ENCODE measurements around the gene ELFN1.

The ELFN1 gene

DNA sequence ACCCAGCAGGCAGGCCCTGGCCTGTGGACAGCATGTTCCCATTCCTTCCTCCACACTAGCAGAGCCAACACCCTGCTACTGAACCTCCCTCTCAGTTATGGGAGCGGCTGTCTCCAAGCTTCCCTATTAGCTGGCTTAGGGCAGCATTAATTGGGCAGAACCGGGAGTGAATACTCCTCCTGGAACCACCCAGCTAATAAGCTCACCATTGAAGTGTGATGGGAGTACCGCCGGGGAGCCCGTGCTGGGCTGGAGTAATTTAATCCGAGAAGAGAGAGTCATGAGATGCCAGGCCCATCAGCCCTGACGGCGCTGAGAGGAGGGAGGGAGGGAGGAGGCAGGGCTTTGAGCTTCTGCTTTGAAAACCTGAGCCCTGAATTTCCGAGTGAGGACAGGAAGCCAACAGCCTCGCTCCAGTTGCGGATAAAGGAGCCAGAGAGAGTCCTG, 31.8 kb upstream of the ELFN1 start:
- Mint-ChIP-seq H3K4me3 (no peak overlapping the region), H3K27ac (no peak overlapping the region), H3K27me3 (peaks cover 19% of the 10 kb centered on the region), H3K4me1 (ENCODE audit: low read depth) (no peaks in the 10 kb centered on the region), H3K36me3 (ENCODE audit: low read depth) (no peaks in the 10 kb centered on the region), H3K9me3 (peaks cover 28% of the 10 kb centered on the region)
- intact Hi-C loops (cut with micrococcal nuclease), result no loop called here

DNA sequence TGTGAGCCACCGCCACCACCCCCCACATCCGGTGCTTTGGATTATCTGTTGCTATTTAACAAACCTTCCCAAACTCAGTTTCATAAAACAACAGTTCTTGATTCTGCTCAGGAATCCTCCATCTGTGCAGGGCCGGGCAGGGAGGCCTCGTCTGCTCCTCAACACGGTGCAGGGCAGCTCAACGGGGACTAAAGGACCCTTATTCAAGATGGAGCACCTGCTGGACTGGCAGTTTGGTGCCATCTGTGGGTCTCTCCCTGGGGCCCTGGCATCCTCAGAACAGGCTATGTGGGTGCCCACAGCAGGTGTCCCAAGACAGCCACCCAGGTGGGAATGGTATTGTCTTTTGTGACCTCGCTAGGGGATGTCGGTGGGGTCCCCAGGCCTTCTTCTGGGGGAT, 31.0 kb upstream of the ELFN1 start:
- no peak overlapping the region for H3K4me3 Mint-ChIP-seq
- no peaks in the 10 kb centered on the region for H3K4me1 Mint-ChIP-seq (ENCODE audit: low read depth)
- peaks cover 26% of the 10 kb centered on the region for H3K9me3 Mint-ChIP-seq
- intact Hi-C loops (cut with micrococcal nuclease), result no loop called here
- H3K36me3 Mint-ChIP-seq (ENCODE audit: low read depth), result no peaks in the 10 kb centered on the region
- H3K27me3 Mint-ChIP-seq, result peaks cover 23% of the 10 kb centered on the region
- H3K27ac Mint-ChIP-seq, result no peak overlapping the region

DNA sequence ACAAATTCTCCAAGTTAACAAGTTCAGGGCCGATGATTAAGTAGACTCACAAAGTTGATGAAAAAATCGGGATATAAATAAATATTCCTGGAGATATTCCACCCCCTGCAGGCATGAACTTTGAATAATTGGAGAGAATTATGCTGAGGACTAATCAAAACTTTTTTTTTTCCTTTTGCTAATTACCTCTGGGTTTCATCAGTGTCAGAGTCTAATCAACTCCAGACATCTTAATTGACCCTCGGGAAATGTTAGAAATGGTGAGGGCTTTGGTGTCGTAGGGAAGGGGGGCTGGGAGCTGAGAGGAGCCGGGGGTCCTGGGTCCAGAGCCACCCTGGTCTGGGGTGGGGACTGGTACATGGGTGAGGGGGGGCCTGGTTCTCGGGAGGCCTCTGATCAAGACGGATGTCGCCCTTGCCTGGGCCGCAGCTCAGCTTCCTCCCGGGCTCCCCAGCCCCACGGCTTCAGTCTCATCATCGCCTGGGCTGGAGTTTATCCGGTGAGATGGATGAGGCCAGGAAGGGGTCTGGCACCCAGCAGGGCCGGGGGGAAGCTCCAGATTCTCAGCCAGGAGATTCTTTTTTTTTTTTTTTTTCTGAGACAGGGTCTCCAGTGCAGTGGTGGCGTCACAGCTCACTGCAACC, 30.4 kb upstream of the ELFN1 start:
- no peak overlapping the region for H3K4me3 Mint-ChIP-seq
- peaks cover 20% of the 10 kb centered on the region for H3K27me3 Mint-ChIP-seq
- no peak overlapping the region for H3K27ac Mint-ChIP-seq
- no peaks in the 10 kb centered on the region for H3K36me3 Mint-ChIP-seq (ENCODE audit: low read depth)
- H3K9me3 Mint-ChIP-seq, result peaks cover 21% of the 10 kb centered on the region
- no peaks in the 10 kb centered on the region for H3K4me1 Mint-ChIP-seq (ENCODE audit: low read depth)
- intact Hi-C loops (cut with micrococcal nuclease), result no loop called here

DNA sequence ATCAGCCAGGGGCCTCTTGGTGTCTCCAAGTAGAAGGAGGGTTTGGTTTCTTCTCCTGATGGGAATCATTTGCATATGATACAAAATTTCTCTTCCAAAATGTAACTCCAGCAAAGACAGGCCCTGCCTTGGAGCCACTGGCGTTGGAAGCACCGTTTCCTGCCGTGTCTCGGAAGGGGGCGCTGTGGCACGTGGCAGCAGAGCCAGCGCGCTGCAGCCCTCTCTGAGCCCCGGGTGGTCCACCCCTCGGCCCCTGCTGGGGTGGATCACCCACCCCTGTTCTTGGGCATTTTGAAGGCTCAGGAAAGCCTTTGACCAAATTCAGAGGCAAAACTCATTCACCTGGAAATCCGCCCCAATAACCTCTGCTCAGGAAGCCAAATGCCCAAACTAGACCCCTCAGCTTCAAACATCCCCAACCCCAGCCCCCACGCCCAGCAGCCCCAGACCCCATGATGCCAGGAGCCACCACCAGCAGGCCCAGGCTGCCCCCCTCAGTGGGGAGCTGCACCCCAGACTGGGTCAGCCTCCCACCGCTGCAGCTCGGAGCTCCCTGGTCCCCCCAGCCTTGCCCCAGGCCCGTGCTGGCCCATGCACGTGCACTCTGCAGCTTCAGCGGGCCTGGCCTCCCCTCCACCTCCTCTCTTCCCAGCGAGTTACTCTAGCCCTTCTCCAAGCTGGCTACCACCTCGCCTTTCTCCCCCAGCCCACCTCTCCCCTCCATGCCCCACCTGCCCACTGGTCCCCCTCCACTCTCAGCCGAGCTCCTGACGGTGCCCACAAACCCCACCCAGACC, 29.5 kb upstream of the ELFN1 start:
- Mint-ChIP-seq H3K27me3 (peaks cover 20% of the 10 kb centered on the region), H3K4me1 (ENCODE audit: low read depth) (no peaks in the 10 kb centered on the region), H3K9me3 (peaks cover 16% of the 10 kb centered on the region), H3K36me3 (ENCODE audit: low read depth) (no peaks in the 10 kb centered on the region), H3K27ac (no peak overlapping the region), H3K4me3 (no peak overlapping the region)
- intact Hi-C loops (cut with micrococcal nuclease), result no loop called here

DNA sequence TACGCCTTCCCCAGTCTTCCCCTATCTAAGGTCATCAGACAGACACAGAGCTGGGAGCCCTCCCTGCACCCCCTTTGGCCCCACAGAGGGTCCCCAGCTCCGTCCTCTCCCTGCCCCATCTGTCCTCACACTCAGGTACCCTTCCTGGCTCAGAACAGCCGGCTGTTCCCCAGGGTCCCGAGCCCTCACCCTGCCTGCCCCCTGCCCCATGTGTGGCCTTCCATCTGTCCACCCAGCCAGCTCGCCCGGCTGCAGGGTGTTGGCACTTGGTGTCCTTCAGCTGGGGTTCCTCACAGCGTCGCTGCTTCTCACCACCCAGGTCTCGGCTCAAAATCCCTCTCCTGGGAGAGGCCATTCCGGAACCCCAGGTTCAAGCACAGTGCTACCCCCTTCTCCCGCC, 28.9 kb upstream of the ELFN1 start:
- Mint-ChIP-seq H3K4me3 (no peak overlapping the region), H3K27ac (no peak overlapping the region), H3K27me3 (peaks cover 20% of the 10 kb centered on the region), H3K9me3 (peaks cover 10% of the 10 kb centered on the region), H3K4me1 (ENCODE audit: low read depth) (no peaks in the 10 kb centered on the region), H3K36me3 (ENCODE audit: low read depth) (no peaks in the 10 kb centered on the region)
- intact Hi-C loops (cut with micrococcal nuclease), result no loop called here

DNA sequence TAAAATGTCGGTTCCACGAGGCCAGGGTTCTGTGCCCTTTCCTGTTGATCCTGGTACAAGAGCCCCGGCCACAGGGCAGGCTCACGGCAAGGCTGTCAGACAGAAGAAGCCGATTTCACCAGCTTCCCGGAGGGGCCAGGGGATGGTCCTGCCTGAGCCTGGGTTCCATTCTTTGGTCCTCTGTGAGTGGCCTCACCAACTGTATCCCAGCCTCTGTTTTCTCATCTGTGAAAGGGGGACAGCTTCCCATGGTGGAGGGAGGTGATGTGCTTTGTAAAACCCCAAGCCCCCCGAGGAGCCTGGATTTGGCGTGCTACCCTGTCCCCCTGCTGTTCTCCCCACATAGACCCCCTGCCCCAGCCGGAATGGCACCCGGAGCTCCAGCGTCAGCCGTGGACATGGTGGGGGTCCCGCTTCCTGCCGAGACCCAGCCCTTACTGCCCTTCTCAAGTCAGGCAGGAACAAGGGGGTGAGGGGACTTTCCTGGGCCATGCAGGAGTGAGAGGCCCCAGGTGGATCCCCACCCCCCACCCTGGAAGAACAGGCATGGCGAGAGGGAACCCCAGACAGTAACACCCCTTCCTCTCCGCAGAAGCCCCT, 28.3 kb upstream of the ELFN1 start:
- Mint-ChIP-seq H3K4me1 (ENCODE audit: low read depth) (no peaks in the 10 kb centered on the region), H3K4me3 (no peak overlapping the region), H3K36me3 (ENCODE audit: low read depth) (no peaks in the 10 kb centered on the region), H3K27me3 (peaks cover 20% of the 10 kb centered on the region), H3K27ac (no peak overlapping the region), H3K9me3 (peaks cover 9% of the 10 kb centered on the region)
- intact Hi-C loops (cut with micrococcal nuclease), result no loop called here

DNA sequence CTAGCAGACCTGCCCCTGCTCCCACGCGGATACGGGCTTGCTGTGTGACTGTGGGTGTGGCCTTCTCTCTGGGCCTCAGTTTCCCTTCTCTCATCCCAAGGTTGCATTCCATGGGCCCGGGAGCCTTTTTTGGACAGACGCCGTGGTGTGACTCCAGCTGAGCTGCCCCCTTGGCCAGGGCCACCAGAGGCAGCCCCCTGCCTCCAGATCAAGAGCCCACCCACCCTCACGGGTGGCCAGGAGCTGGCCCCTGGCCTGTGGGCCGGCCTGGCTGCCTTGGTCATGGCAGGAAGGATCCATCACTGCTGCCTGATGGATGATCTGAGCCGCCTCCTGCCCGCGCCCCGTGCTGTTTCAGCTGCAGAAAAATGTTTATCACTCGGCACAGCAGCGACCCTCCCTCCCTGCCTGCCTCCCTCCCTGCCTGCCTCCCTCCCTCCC, 27.8 kb upstream of the ELFN1 start:
- intact Hi-C loops (cut with micrococcal nuclease), result no loop called here
- Mint-ChIP-seq H3K27me3 (peaks cover 23% of the 10 kb centered on the region), H3K36me3 (ENCODE audit: low read depth) (no peaks in the 10 kb centered on the region), H3K4me1 (ENCODE audit: low read depth) (no peaks in the 10 kb centered on the region), H3K4me3 (no peak overlapping the region), H3K27ac (no peak overlapping the region), H3K9me3 (peaks cover 3% of the 10 kb centered on the region)

DNA sequence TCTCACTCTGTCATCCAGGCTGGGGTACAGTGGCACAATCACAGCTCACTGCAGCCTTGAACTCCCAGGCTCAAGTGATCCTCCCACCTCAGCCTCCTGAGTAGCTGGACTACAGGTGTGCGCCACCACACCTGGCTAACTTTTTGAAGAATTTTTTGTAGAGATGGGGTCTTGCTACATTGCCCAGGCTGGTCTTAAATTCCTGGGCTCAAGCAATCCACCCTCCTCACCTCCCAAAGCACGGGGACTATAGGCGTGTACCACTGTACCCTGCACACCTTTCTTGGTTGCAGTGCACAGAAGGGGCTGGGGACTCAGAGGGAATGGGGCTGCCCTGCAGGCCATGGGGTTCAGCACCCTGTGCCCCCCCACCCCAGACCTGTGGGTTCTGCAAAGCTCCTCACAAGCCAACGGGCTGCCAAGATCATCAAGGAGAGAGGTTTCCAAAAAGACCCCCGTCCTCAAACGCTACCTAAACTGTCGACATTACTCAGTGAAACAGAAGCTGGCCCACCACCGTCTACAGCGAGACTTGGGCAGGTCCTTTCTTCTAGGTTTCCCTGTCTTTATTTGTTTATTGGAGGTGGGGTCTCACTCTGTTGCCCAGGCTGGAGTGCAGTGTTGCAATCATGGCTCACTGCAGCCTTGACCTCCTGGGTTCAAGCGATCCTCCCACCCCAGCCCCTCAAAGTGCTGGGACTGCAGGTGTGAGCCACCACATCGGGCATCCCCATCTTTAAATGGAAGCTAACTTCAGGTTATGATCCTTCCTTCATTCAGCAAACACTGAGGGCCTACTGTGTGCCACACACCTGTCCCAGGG, 26.6 kb upstream of the ELFN1 start:
- Mint-ChIP-seq H3K4me3 (no peak overlapping the region), H3K27ac (no peak overlapping the region), H3K36me3 (ENCODE audit: low read depth) (no peaks in the 10 kb centered on the region), H3K4me1 (ENCODE audit: low read depth) (no peaks in the 10 kb centered on the region), H3K9me3 (no peaks in the 10 kb centered on the region), H3K27me3 (peaks cover 18% of the 10 kb centered on the region)
- intact Hi-C loops (cut with micrococcal nuclease), result no loop called here

DNA sequence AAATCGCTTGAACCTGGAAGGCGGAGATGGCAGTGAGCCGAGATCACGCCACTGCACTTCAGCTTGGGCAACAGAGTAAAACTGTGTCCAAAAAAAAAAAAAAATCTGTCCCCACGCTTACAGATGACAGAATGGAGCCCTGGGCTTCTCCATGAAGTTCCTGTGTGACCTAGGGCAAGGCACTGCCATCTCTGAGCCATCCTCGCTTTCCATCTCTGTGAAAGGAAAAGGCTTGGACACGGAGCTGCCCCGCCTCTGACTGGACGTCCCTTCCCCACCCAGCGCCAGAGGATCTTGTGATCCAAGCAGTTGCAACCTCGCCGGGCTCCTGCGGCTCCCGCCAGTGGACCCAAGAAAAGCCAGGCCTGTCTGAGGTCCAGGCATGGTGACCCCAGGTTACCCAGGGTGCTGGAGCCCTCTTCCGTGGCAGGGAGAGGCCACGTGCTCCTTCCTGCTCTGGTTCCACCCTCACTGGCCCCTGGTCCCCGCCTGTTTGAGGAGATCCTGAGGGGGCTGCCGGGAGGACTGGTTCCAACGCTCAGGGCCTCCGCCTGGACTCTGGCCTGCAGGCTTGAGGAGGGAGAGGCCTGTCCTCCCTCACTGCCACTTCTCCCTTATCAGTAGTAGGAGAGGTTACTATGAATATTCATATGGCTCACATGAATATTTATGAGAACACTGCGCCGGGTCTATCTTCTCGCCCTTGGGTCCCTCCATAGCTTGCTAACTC, 25.6 kb upstream of the ELFN1 start:
- Mint-ChIP-seq H3K27me3 (peaks cover 21% of the 10 kb centered on the region), H3K4me3 (no peak overlapping the region), H3K36me3 (ENCODE audit: low read depth) (no peaks in the 10 kb centered on the region), H3K9me3 (no peaks in the 10 kb centered on the region), H3K4me1 (ENCODE audit: low read depth) (no peaks in the 10 kb centered on the region), H3K27ac (no peak overlapping the region)
- intact Hi-C loops (cut with micrococcal nuclease), result no loop called here

DNA sequence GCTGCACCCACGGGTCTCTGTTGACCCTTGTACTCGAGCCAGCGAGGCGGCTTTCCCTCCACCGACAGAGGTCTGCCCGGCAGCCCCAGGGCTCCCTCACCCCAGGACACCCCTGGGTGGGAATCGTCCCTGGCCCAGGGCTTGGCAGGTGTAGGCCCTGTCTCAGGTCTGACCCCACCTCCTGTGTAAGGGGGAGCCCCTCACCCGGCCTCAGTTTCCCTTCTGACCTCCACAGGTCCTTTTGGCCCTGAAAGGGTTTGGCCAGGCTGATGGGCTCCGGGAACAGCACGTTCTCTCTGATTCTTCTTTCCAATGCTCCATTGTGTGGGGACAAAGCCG, 25.0 kb upstream of the ELFN1 start:
- H3K9me3 Mint-ChIP-seq, result no peaks in the 10 kb centered on the region
- peaks cover 20% of the 10 kb centered on the region for H3K27me3 Mint-ChIP-seq
- intact Hi-C loops (cut with micrococcal nuclease), result no loop called here
- H3K4me3 Mint-ChIP-seq, result no peak overlapping the region
- no peak overlapping the region for H3K27ac Mint-ChIP-seq
- H3K36me3 Mint-ChIP-seq (ENCODE audit: low read depth), result no peaks in the 10 kb centered on the region
- H3K4me1 Mint-ChIP-seq (ENCODE audit: low read depth), result no peaks in the 10 kb centered on the region

DNA sequence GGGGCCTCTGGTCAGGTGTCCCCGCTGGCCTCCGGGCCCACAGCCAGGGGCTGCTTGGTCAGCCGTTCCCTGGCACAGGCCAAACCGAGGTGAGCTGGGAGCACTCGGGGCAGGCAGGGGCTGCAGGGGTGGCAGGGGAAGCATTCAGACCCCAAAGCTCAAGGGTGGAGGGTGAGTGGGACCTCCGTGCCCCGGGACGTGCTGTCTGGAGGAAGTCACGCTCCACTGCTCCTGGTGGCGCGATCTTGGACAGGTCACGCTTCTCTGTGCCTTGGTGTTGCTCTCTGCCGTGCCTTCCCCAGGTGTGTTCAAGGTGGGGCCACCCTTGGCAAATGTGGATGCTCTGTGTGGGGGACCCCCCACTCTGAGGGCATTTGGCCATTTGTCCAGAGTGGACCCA, 24.6 kb upstream of the ELFN1 start:
- H3K27me3 Mint-ChIP-seq, result peaks cover 20% of the 10 kb centered on the region
- intact Hi-C loops (cut with micrococcal nuclease), result no loop called here
- H3K4me3 Mint-ChIP-seq, result no peak overlapping the region
- H3K27ac Mint-ChIP-seq, result no peak overlapping the region
- no peaks in the 10 kb centered on the region for H3K36me3 Mint-ChIP-seq (ENCODE audit: low read depth)
- H3K4me1 Mint-ChIP-seq (ENCODE audit: low read depth), result no peaks in the 10 kb centered on the region
- H3K9me3 Mint-ChIP-seq, result no peaks in the 10 kb centered on the region

DNA sequence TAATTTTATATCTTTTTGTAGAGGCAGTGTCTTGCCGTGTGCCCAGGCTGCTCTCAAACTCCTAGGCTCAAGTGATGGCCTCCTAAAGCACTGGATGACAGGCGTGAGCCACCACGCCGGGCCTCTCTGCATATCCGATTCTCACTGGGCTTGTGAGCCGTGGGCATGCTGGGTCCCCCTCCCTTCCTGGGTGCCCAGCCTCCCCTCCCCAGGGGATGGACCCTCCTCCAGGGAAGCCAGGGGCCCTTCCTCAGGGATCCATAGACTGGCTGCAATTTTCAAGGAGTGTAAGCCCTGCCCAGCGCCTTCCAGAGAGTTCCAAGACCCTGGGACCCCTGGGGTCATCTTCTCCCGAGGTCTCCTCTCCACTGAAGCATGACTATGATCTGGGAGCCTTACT, 23.7 kb upstream of the ELFN1 start:
- Mint-ChIP-seq H3K9me3 (no peaks in the 10 kb centered on the region), H3K4me1 (ENCODE audit: low read depth) (no peaks in the 10 kb centered on the region), H3K27ac (no peak overlapping the region), H3K4me3 (no peak overlapping the region), H3K27me3 (peaks cover 20% of the 10 kb centered on the region), H3K36me3 (ENCODE audit: low read depth) (no peaks in the 10 kb centered on the region)
- intact Hi-C loops (cut with micrococcal nuclease), result no loop called here

DNA sequence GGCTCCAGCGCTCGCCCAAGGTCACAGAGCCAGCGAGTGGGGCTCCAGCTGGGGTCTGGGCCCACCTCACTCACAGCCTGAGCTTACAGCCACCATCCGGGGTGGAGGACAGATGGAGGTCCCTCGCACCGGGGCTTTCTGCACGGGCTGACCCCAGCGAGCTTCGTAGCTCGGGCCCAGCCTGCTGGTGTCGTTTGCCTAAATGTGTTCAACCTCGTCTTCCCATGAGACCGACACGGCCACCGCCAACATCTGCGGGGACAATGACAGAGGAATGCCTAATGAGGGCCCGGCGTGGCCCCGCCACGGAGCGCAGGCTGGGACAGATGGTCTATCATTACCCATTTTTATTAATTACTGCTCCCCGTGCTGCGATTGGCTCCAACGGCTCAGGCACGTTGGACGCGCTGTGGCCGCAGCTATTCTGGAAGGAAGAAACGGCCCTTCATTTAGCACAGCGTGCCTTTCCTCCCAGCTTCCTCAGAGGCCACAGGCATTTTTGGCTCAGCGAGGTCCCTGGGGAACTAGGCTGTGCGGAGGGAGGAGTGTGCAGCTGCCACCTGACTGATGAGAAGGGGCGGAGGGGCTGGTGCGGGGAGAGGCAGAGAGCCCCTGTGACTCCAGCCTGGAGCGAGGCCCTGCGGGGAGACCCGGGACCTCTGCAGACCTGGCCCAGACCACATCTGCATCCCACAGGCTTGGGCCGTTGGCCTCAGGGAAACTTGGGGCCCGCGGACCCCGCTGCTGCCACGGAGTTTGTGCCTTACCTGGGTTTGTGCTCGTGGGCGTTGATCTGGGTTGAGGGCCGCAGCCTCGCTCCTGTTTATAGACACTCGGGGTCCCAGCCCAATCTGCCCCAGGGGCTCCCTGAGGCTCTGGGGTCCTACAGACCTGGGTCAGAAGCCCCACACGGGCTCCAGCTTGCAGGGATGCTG, 22.9 kb upstream of the ELFN1 start:
- Mint-ChIP-seq H3K4me3 (no peak overlapping the region), H3K27ac (no peak overlapping the region), H3K27me3 (peaks cover 20% of the 10 kb centered on the region), H3K4me1 (ENCODE audit: low read depth) (no peaks in the 10 kb centered on the region), H3K36me3 (ENCODE audit: low read depth) (no peaks in the 10 kb centered on the region), H3K9me3 (no peaks in the 10 kb centered on the region)
- intact Hi-C loops (cut with micrococcal nuclease), result no loop called here
